Fibroblast of skin of left biceps (primary cell): Measurements from ENCODE around the gene ZNG1F.
"Not testable (repeated sequence)": the region's sequence is repeated elsewhere in the genome, so short reads cannot be mapped to it uniquely, and the experiment has no call there.

Experiments
- DNase-seq, 2 experiments: peaks; one replicate each; pipeline ENCODE4 v3.0.0-alpha.2; 2013; ENCODE audit warnings: low read depth in 2 of 2

ZNG1F gene

DNA sequence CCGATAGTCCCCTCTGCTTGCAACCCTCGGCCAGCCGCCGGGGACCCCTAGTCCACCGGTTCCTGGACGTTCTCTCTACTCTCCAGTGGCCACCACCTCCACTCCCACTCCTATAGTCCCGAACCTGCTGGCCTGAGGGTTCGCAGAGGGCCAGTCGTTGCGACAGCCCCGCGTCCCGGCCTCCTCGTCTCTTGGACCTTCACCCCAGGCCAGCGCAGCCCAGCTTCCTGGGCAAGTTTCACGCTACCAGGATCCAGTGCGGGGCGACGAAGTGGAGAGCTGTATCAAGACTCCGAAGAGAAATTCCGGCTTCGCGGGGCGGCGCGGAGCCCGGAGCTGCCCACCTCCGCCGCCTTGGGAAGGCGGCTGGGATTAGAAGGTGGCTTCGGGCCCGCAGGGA lies 65.7 kb downstream of the ZNG1F start:
- not testable (repeated sequence) for DNase-seq

DNA sequence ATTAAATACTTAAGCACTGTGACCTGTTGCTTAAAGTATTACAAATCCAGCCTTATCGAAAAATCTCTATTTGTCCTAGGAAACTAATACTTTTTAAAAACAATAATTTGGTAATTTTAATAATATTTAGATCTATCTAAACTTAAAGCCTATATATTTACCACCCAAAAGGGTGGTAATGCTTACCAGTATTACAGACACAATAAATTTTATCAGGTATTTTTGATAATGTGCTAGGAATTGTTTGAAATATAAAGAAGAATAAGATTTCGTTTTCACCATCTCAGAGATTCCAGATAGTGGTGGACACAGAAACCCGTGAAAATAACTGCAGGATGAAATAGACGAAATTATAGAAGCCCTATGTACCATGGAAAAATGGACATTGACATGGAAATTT lies 68.4 kb downstream of the ZNG1F start:
- not testable (repeated sequence) for DNase-seq

- not testable (repeated sequence) for DNase-seq
Measured at GRCh38 chr9:41119719-41120118, 69.4 kb downstream of the ZNG1F start.

DNA sequence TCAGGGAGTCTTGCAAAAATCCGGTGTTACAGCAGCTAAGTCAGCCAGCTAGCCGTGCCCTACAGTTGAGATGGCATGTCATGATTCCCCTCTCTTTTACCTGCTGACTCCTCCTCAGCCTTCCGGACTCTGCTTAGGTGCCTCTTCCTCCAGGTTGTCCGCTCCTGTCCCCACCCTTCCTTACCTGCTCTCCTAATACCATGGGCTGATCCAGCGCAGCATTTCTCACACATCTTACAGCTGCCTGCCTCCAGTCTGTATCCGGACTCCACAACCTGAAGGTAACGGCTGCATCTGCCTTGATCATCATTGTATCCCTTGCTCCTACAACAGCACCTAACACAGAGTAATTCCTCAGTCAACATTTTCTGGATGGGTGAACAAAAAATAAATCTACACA lies 69.8 kb downstream of the ZNG1F start:
- DNase-seq: not testable (repeated sequence)

DNA sequence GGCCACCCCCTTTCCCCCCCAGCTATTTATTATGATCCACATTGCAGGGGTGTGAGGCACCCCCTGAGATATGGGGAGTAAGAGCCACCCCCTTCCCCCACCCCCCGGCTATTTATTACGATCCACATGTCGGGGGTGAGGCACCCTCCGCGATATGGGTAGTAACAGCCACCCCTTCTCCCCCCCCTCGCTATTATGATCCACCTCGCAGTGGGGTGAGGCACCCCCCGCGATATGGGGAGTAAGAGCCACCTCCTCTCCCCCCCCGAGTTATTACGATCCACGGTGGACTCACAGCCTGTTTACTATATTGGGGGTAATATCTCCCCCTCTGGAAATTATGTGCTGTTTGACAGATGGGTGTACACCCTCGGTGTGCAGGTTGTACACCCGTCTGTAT lies 75.8 kb downstream of the ZNG1F start:
- DNase-seq: not testable (repeated sequence)

- DNase-seq: not testable (repeated sequence)
Measured at GRCh38 chr9:41111414-41111813, 77.7 kb downstream of the ZNG1F start.

GRCh38 chr9:41110913-41111312 lies 78.2 kb downstream of the ZNG1F start:
- not testable (repeated sequence) for DNase-seq

- not testable (repeated sequence) for DNase-seq
Measured at GRCh38 chr9:41109253-41109652, 79.9 kb downstream of the ZNG1F start.

- not testable (repeated sequence) for DNase-seq
Measured at GRCh38 chr9:41108816-41109215, 80.3 kb downstream of the ZNG1F start.

- DNase-seq: not testable (repeated sequence)
Measured at GRCh38 chr9:41106472-41107116, 82.5 kb downstream of the ZNG1F start.

DNA sequence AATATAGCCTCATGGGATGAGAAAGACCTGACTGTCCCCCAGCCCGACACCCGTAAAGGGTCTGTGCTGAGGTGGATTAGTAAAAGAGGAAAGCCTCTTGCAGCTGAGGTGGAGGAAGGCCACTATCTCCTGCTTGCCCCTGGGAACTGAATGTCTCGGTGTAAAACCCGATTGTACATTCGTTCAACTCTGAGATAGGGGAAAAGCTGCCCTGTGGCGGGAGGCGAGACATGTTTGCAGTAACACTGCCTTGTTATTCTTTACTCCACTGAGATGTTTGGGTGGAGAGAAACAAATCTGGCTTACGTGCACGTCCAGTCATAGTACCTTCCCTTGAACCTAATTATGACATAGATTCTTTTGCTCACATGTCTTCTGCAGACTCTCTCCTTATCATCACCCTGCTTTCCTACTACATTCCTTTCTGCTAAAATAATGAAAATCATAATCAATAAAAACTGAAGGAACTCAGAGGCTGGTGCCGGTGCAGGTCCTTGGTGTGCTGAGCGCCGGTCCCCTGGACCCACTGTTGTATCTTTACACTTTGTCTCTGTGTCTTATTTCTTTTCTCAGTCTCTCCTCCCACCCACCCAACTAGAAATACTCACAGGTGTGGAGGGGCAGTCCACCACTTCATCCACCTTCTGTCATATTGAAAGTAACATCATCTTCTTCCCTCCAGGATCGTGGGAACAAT lies 83.4 kb downstream of the ZNG1F start:
- not testable (repeated sequence) for DNase-seq

- not testable (repeated sequence) for DNase-seq
Measured at GRCh38 chr9:41104542-41104941, 84.6 kb downstream of the ZNG1F start.

- DNase-seq: not testable (repeated sequence)
Measured at GRCh38 chr9:41100508-41100907, 88.6 kb downstream of the ZNG1F start.

GRCh38 chr9:41098759-41099158 lies 90.4 kb downstream of the ZNG1F start:
- not testable (repeated sequence) for DNase-seq

DNA sequence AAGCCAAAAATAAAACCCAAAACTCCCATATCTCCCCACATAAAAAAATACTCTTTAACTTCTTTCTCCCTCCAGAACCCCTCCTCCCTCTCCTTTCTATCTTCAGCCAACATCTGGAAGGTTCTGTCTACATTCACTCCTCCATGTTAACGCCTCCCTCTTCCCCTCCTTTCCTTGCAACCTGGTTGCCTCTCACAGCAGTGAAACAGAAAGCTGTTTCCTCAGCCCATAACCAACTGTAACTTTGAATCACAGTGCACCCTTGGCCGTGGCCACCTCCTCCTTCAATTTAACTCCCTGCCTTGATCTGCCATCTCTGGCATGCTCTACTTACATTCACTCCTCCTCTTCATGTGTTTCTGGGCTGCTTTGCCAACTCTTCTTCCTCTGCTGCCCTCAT lies 94.1 kb downstream of the ZNG1F start:
- not testable (repeated sequence) for DNase-seq

DNA sequence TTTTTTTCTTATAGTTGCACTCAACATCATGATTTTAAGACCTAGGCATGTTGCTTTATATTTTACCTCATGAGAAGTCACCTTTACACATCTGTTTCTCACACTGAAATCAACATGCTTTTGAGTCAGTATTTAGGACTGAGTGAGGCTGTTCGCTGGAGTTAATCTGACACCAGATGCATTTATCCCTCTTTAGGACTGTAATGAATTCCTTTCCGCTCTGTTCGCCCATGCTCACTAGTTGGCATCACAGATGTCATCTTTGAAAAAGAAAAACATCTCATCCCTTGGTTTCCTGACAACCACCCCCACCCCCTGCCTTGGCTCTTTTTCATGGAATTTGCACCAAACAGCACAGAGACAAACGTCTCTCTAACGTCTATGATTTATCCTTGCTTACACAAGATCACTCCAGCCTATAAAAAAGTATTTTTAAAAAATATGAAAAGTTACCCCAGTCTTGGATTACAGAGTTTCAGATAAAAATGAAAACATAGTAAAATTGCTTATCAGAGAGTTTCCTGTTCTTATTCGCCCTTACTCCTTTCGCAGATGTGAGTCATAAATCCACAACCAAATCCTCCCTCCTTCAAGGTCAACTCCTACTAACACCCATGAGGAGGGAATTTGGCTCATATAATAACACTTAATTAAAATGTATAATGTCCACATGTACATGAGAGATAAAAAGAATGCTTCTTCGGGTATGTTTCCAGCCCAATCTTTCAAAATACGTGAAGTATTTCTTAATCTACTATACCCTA lies 94.9 kb downstream of the ZNG1F start:
- not testable (repeated sequence) for DNase-seq

GRCh38 chr9:41090922-41091321 lies 98.2 kb downstream of the ZNG1F start:
- not testable (repeated sequence) for DNase-seq

GRCh38 chr9:41090386-41090785 lies 98.7 kb downstream of the ZNG1F start:
- not testable (repeated sequence) for DNase-seq

GRCh38 chr9:41088450-41089059 lies 100.6 kb downstream of the ZNG1F start:
- not testable (repeated sequence) for DNase-seq

- DNase-seq: not testable (repeated sequence)
Measured at GRCh38 chr9:41087929-41088328, 101.2 kb downstream of the ZNG1F start.

DNA sequence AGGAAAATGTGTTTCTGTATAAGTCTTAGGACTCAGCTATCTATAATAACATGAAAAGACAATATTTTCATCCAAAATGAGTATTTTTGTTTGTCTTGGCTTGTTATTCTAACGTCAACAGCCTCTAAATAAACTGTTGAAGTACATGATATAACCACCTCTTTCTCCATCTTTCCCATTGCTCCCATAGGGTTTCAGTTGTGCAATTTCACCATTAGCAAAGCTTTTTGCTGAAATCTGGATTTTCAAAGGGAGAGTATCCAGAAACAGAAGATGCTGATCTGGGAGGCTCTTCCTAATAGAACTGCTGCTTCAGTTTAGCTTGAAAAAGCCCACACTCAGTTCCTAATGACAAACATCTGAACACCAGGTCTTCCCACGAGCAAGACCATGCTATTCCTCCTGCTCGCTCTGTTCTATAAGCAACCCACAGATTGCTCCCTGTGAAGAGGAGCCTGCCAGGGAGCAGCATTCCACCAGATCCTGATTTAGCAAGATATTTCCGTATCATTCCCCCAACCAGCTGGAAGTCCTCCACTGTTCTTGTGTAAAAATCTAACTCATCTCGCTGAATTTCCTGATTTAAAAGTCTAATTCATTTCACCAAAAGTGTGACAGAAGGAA lies 101.8 kb downstream of the ZNG1F start:
- not testable (repeated sequence) for DNase-seq

GRCh38 chr9:41086685-41087084 lies 102.4 kb downstream of the ZNG1F start:
- not testable (repeated sequence) for DNase-seq
